ENCODE data around the gene HADH. TPM values are rescaled to one million over a fixed set of nuclear protein-coding genes. Genes with fewer than 3 reads are reported as not detected.

The HADH gene
- total RNA-seq, 1 donor from 2014 or later = 27.4 TPM

- no peak for TF ChIP-seq CTCF (conservative IDR thresholded peaks at IDR 0.05; ENCODE audit: low read depth, low read length)
- H3K4me3 ChIP-seq (ENCODE audit: low read depth, low read length) = no peak overlapping the region
- no peak for DNase-seq (ENCODE audit: low read depth)
Observed at GRCh38 chr4:108056418-108056817, 66.7 kb downstream of the HADH start.

- H3K4me3 ChIP-seq (ENCODE audit: low read depth, low read length) = no peak overlapping the region
- no peak for DNase-seq (ENCODE audit: low read depth)
- TF ChIP-seq CTCF (conservative IDR thresholded peaks at IDR 0.05; ENCODE audit: low read depth, low read length) = no peak
Observed at GRCh38 chr4:108058685-108059440, 69.2 kb downstream of the HADH start.

DNA sequence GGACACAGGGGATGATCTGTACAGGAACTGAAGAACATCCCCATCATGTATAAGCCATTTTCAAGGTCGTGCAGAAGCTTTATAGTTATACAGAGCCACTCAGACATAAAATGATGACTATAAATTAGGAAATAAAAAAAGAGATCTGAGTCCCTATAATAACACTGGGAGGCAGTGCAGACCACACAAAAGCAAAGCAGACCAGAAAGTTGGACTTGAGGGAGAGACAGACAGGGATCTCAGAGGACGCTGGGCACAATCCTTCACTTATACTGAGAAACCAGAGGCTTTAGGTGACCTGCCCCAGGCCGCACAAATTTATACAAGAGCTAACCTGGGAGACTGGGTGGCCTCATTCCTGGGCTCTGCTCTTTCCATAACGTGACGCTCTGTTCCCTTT is 70.5 kb downstream of the HADH start:
- H3K4me3 ChIP-seq (ENCODE audit: low read depth, low read length) = no peak overlapping the region
- peak; percentile 67 for TF ChIP-seq CTCF (conservative IDR thresholded peaks at IDR 0.05; ENCODE audit: low read depth, low read length)
- no peak for DNase-seq (ENCODE audit: low read depth)

DNA sequence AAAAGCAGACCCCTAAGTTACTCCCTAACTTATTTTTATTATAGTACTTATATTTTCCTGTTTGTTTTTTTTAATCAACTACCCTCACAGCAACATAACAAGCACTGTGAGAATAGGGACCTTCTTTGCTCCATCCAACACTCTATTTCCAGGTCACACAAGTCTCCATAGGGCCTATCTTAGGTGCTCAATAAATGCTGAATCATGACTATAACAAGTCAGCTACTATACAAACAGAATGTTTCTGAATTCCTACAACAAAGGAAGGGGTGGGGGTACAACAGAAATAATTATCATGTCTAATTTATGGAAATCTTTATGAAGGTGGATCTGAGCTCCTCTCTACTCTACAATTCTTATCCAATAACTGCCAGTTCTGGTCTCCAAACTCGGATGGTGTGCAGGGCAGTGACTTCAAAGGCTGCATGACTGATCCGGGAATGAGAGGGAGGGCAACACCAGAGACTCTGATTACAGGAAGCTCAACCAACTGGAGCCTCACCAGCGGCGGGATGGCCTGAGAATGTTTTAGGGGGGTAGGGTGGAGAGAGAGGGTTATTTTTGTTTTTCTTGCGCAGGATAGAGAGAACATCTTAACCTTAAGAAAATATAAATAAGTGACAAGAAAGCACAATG is 71.1 kb downstream of the HADH start:
- no peak overlapping the region for H3K4me3 ChIP-seq (ENCODE audit: low read depth, low read length)
- no peak for TF ChIP-seq CTCF (conservative IDR thresholded peaks at IDR 0.05; ENCODE audit: low read depth, low read length)
- no peak for DNase-seq (ENCODE audit: low read depth)

GRCh38 chr4:108068442-108068841 is 78.8 kb downstream of the HADH start:
- no peak overlapping the region for H3K4me3 ChIP-seq (ENCODE audit: low read depth, low read length)
- no peak for TF ChIP-seq CTCF (conservative IDR thresholded peaks at IDR 0.05; ENCODE audit: low read depth, low read length)
- no peak for DNase-seq (ENCODE audit: low read depth)

DNA sequence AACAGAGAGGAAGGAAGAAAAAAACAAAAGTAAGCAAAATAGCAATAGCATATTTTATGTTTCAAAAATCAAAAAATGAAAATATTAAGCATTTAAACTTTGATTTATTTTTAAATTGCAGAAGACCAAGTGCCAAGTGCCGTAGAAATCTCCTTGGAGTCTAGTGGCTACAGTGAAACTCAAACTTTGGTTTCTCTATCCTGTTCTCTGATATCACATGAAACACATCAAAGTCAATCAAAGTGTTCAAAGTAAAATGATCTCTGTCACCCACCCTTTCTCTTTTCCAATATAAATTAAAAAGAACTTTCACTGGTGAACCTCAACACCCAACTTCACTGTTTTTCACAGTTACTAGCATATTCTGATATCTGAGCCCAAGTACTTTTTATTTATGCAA is 81.1 kb downstream of the HADH start:
- no peak overlapping the region for H3K4me3 ChIP-seq (ENCODE audit: low read depth, low read length)
- no peak for DNase-seq (ENCODE audit: low read depth)
- TF ChIP-seq CTCF (conservative IDR thresholded peaks at IDR 0.05; ENCODE audit: low read depth, low read length) = no peak

DNA sequence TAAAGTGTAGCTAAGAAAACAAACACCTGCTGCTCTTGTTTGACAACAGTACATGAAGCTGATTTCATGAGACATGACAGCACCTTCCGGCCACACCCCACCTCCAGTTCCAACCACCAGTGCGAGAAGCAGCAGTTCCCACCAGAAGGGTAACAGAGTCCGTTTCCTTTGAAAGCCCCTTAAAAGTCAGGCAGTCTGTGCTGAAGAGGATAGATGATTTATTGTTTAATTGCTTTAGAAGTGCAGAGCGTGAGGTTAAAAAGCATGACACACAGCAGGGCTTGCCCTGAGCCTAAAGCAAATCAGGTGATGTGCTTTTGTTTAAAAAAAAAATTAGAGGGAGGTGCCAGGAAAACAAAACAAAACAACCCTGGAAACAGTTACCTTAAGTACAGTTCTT is 82.6 kb downstream of the HADH start:
- H3K4me3 ChIP-seq (ENCODE audit: low read depth, low read length) = no peak overlapping the region
- no peak for DNase-seq (ENCODE audit: low read depth)
- TF ChIP-seq CTCF (conservative IDR thresholded peaks at IDR 0.05; ENCODE audit: low read depth, low read length) = no peak
